NCI-H526 treated with DMSO at 0.1 percent for 48 hours (cell line): ENCODE results near the gene DCAKD.

Experiments
- DNase-seq: peaks from one replicate; lab custom pipeline; 2025; lab: John Stamatoyannopoulos, UW

Gene DCAKD

DNA sequence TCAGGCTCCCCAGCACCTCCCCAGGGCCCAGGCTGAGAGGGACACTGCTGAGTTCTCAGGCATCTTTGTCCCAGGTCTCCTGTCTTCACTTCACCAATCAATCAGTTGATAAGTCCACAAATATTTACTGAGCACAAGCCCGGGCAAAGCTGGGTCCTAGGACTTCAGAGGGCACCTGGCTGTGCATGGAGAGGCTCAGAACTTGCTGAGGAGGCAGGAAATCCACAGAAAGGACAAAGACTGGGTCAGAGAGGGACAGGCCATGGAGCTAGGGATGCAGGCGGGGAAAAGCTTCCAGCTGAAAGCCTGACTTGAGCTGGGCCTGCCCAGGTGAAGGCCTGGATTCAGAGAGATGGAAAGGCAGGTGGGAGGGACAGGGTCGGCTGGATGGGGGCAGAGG lies 50.1 kb downstream of the DCAKD start:
- DNase-seq, result no peak

GRCh38 chr17:44999433-44999832 lies 52.0 kb downstream of the DCAKD start:
- no peak for DNase-seq

DNA sequence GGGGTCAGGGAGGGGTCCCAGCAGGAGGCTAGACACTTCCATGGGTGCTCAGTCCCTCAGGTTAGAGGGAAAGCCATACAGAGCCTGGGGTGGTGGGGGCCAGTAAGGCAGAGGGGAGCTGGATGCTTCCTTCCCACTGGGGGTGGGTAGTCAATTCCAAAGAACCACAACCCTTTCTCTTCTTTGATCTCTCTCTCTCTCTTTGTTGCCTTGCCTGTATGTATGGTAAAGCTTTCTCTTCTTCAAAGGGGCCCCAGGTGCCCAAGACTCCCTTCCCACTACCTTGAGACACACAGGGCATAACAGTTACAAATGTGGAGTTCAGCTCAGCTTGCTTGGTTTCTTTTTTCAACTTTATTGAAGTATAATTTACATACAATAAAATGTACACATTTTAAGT lies 52.8 kb downstream of the DCAKD start:
- no peak for DNase-seq

DNA sequence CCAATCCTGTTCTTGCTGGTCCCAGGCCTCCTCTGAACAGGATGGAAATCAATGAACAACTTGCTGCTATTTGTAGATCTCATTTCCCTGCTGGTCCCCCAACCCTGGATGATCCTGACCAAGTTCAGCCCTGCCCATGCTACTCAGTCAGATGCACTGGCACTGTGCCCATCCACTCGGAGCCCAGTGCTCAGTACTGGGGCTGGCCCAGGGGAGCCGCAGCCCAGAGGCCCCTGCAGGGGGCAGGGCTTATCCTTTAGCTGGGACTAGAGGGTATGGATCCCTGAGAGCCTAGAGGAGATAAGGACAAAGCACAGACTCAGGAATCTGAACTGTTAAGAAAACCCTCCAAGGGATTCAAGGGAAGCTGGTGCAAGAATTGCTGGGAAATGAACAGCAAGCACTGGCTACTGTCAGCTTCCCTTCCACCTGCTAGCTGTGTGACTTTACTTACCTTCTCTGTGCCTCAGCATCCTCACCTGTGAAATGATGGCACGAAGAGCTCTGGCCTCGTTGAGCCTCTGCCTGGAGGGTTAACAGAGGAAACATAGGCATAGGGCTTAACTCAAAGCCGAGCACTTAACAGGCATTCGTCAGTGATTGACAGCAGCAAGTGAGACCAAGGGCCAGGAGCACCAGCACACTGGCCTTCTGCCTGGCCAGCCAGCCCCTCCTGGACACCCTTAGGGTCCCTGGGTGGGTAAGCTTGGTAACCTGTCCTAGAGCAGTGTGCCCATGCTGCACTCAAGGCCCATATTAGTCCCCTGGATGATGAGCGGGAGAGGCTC lies 53.5 kb downstream of the DCAKD start:
- no peak for DNase-seq

DNA sequence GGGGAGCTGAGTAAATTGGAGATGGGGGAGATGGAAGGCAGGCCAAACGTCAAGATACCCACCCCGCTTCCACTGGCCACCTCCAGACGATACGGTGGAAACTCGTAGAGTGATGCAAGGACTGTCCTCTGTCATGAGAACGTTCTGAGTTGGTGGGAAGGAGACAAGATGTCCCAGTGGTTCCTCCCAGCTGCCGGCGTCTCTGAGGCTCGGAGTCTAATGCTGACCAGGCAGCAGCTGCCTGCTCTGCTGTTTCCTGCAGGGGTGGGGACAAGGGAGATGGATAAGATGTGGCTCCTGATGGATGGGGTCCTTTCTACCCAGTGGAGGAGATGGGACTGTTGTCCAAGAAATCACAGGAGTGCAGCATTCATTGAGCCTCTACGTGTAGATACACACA lies 55.1 kb downstream of the DCAKD start:
- no peak for DNase-seq

GRCh38 chr17:44995436-44996001 lies 55.9 kb downstream of the DCAKD start:
- no peak for DNase-seq

DNA sequence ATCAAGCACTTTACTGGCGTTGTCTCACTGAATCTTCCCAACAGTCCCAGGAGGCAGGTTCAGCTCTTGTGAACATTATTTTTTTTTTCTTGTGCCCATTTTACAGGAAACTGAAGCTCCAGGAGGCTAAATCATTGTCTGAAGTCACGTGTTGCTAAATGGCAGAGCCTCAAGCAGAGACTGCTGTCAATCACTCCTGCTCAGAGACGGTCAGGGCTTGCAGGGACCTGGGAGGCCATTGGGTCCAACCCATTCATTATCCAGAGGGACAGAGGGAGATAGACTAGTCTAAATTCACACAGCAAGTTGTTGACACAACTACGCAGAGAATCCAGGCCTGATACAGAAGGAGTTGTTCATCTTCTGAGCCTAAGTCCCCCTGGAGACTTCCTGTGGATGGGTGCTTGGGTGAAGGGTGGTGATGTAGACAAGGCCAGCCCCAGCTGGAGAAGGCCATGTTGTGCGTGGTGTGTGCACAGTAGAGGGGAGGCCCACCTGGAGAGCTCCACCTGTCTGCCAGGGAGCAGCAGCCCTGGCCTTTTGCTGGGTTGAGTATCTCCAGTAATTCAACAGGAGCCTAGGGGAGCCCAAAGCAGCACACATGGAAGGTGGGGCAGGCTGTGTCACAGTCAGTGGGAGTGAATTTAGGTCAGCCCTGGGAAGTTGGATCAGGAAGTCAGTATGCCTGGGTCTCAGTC lies 59.0 kb downstream of the DCAKD start:
- no peak for DNase-seq

DNA sequence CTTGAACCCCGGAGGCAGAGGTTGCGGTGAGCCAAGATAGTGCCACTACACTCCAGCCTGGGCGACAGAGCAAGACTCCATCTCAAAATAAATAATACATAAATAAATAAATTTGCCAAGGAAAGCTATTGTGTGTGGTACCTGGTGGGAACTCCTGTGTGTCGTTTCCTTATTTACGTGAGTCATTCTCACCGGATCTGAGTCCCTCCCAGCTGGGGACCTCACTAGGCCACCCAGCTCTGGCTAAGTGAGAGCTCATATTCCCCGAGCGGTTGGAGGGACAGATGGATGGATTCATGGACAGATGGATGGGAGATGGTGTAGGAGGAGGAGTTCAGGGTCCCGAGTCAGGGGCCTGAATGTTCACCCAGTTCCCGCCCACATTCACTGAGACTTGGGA lies 60.4 kb downstream of the DCAKD start:
- DNase-seq, result no peak

DNA sequence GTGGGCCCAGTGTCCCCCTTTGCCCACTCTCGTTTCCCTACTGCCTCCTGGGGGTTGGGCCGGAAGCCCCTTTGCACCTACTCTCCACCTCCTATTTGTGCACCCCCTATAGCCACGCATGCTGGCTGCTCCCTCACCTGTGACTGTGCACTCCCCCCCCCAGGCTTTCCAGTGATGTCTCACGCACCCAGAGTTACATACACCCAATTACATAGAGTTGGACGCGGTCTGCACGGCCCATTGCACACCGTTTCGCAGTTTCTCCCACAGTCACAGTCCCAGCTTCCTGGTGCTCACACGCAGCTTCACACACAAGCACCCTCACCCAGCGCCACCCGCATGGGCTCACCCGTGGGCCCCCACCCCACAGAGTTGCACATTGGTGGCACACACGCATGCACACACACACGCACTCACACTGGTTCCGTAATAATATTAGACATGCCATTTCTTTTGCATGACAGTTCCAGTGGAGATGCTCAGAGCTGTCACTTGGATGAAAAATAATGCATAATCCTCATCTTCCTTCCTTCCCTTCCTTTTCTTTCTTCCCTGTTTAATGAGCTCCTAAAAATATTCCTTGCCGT lies 61.8 kb downstream of the DCAKD start:
- no peak for DNase-seq

DNA sequence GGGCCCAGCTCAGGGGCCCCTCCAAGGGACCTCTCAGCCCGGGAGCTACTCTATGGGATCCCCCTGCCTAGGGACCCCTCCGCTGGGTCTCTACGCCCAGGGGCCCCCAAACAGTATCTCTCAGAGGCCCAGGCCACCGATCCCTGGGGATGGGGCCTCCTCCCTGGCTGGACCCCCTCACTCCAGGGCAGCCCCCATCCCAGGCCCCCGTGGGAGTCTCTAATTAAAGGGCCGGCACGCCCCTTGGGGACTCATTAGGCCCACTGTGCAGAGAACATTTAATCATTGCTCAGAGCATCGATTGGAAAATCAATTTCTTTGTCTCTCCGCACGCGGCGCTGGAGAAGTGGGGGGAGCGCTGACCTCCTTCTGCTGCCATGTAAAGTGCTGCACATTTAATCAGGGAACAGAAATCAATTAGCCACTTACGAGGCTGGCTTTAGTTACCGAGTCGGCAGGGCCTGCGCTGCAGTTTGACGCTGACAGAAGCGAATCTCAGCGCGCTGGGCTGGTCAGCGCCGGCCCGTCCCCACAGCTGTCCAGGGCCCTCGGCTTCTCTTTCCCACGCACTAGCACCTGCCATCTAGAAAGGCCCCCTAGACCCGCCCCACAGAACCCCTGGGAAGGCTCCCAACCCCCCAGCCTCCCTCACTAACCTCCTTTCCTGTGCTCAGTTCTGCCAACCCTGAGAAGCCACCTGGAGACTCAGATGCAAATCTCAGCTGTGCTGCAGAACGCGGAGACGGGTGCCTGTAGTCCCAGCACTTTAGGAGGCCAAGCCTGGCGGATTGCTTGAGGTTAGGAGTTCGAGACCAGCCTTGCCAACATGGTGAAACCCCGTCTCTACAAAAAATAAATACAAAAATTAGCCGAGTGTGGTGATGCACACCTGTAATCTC lies 63.1 kb downstream of the DCAKD start:
- no peak for DNase-seq

DNA sequence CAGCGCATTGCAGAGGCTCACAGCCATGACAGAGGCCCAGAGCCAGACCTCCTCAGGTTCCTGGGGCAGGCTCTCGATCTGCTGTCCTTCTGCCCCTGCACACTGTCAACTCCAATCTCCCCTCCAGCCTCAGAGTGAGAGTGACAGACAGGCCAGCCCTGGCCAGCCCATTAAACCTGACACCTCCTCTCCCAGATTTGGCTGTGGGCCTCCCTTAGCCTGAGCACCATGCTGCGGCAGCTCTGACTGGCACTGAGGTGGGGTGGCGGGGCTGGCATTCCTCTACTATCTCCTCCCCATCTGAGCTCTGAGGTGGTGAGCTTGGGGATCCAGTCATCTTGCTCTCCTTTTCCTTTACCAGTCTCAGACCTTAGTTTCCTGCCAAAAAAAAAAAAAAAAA lies 67.9 kb downstream of the DCAKD start:
- DNase-seq, result no peak

GRCh38 chr17:44982113-44982702 lies 69.2 kb downstream of the DCAKD start:
- DNase-seq, result no peak

DNA sequence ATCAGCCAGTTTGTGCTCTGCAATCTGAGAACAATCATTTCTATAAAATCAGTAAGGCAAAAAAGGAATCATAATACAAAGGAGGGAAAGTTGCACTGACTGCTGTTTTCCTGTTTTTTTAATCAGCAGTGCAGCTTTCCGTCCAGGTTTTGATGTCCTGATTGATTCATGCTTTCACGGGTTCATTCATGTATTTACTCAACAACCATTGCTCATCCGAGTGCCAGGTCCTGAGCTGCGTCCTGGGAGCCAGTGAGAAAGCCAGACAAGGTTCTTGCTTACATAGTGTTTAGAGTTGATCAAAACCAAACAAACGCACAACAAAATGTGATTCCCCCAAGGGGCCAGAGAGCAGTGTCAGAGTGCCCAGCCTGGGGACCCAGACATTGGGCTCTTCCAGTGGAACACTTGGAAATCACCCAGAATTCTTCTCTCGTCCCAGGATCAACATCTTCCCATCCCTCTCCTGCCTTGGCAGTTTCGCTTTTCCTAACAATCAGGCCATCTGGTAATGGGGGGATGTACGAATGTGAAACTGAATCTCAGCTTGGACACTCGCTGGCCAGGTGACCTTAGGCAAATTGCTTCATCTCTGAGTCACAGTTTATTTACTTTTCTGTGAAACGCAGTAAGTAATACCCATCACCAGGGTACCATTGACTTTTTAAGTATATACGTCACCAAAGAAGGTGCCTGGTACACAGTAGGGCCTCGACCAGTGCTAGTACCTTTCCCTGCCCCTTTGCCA lies 70.0 kb downstream of the DCAKD start:
- no peak for DNase-seq

- DNase-seq, result no peak
These were observed 71.9 kb downstream of the DCAKD start for GRCh38 chr17:44979426-44979995.

DNA sequence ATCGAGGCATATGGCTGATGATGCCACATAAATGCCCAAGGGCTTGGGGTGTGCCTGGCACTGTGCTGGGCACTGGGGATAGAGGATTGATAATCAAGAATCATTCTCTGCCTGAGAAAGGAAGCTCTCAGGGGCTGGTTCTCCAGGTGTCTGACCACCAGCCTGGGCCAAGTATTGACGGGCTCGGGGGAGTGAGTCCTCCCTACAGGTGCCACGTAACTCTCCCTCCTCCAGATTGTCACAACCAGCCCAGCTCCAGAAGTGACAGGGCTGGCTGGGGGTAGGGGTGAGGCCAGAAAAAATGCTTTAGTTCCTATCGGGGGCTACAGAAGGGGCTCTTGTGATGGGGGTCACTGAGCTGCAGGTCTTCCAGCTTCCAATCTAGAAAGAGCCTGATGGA lies 72.6 kb downstream of the DCAKD start:
- DNase-seq, result no peak

- DNase-seq, result no peak
These were observed 73.5 kb downstream of the DCAKD start for GRCh38 chr17:44977814-44978550.

GRCh38 chr17:44977065-44977464 lies 74.4 kb downstream of the DCAKD start:
- DNase-seq, result no peak

- peak; percentile 18 for DNase-seq
These were observed 75.2 kb downstream of the DCAKD start for GRCh38 chr17:44976206-44976605.
